OCI-LY7 (cell line): ENCODE data around the gene ZNF763. TPM values are rescaled to one million over a fixed set of nuclear protein-coding genes. Genes with fewer than 3 reads are reported as not detected.
"Not testable (repeated sequence)": the region's sequence is repeated elsewhere in the genome, so short reads cannot be mapped to it uniquely, and the experiment has no call there.

Source experiments
- BruUV-seq: library from RNA; stranded (reverse); fragments of 400-500 nt; replicated peaks from 2 replicates; lab custom pipeline; 2021; lab: Mats Ljungman, UMichigan
- CTCF ChIA-PET: fragments of 300-600 bp; sonication (Branson Sonifier 250); formaldehyde crosslinking; loops from one replicate; lab custom pipeline; 2022; ENCODE audit warnings: antibody characterized with exemption; ENCODE audit not compliant: unreplicated experiment; lab: Charles Lee
- POLR2A ChIA-PET: fragments of 300-600 bp; sonication (Branson Sonifier 250); formaldehyde crosslinking; loops from one replicate; lab custom pipeline; 2022; ENCODE audit warnings: antibody characterized with exemption; lab: Charles Lee
- DNase-seq: peaks from one replicate; pipeline ENCODE4 v3.0.0-alpha.2; 2015; ENCODE audit warnings: low spot score
- H2AFZ ChIP-seq: fragments of 200-600 bp; sonication (generic), shearing (Covaris generic); 2 replicates; pipeline ENCODE4 v1.6.1; 2014; ENCODE audit warnings: mild to moderate bottlenecking, antibody characterized with exemption, low read length, moderate library complexity
- H3K27ac ChIP-seq: fragments of 200-600 bp; sonication (generic); 2 replicates; pipeline ENCODE4 v1.5.1; 2014; ENCODE audit warnings: mixed run types, low read depth, mild to moderate bottlenecking, moderate library complexity, low read length, inconsistent platforms; ENCODE audit not compliant: poor library complexity, severe bottlenecking
- H3K36me3 ChIP-seq: fragments of 200-600 bp; sonication (generic); 2 replicates; pipeline ENCODE4 v1.6.1; 2014; ENCODE audit warnings: mild to moderate bottlenecking, antibody characterized with exemption, low read length, moderate library complexity, mixed read lengths; ENCODE audit not compliant: insufficient read depth
- H3K4me1 ChIP-seq: fragments of 200-600 bp; sonication (generic); 2 replicates; pipeline ENCODE4 v1.5.1; 2014; ENCODE audit warnings: mild to moderate bottlenecking, low read length; ENCODE audit not compliant: insufficient read depth, poor library complexity, severe bottlenecking
- H3K4me2 ChIP-seq: fragments of 200-600 bp; sonication (generic); 2 replicates; pipeline ENCODE4 v1.6.1; 2014; ENCODE audit warnings: mild to moderate bottlenecking, low read length
- H3K4me3 ChIP-seq: fragments of 200-600 bp; sonication (generic); 2 replicates; pipeline ENCODE4 v1.5.1; 2014; ENCODE audit warnings: mild to moderate bottlenecking, low read depth, low read length; ENCODE audit not compliant: poor library complexity, severe bottlenecking
- H3K79me2 ChIP-seq: fragments of 200-600 bp; sonication (generic); 2 replicates; pipeline ENCODE4 v1.6.1; 2016; ENCODE audit warnings: low read depth, mild to moderate bottlenecking, low read length, moderate library complexity, mixed read lengths; ENCODE audit not compliant: insufficient read depth
- H3K9me2 ChIP-seq: fragments of 200-600 bp; sonication (generic); 2 replicates; pipeline ENCODE4 v1.6.1; 2016; ENCODE audit warnings: mild to moderate bottlenecking, low read length, mixed read lengths; ENCODE audit not compliant: insufficient read depth
- H3K9me3 ChIP-seq: fragments of 200-600 bp; sonication (generic); 2 replicates; pipeline ENCODE4 v1.6.1; 2014; ENCODE audit warnings: mild to moderate bottlenecking, mixed run types, low read length, mixed read lengths
- H4K20me1 ChIP-seq: fragments of 200-600 bp; sonication (generic); 2 replicates; pipeline ENCODE4 v1.6.1; 2014; ENCODE audit warnings: mild to moderate bottlenecking, antibody characterized with exemption, low read length, moderate library complexity, mixed read lengths; ENCODE audit not compliant: insufficient read depth
- EZH2phosphoT487 ChIP-seq: fragments of 200-600 bp; sonication (generic); IDR thresholded peaks from 2 replicates; pipeline ENCODE4 v1.6.1; 2018; ENCODE audit warnings: low read depth, borderline replicate concordance, mild to moderate bottlenecking, mixed run types, antibody characterized with exemption, low read length, moderate library complexity, mixed read lengths
- intact Hi-C: fragments of 100-400 bp; cut with micrococcal nuclease; formaldehyde crosslinking; loops from one replicate; pipeline ENCODE4 v1.10.0; 2022; ENCODE audit not compliant: unreplicated experiment
- total RNA-seq, 2 experiments: library from RNA; depleted of rRNA in 1 of 2; stranded (reverse); fragments of >200 nt in 1 of 2; shearing (Covaris generic) in 1 of 2; gene quantifications; 2 replicates each; pipeline ENCODE4 v1.2.3, GENCODE V29; 2014 to 2022
- TF ChIP-seq, protein P1 (sequence below): fragments of 200-600 bp; sonication (generic); conservative IDR thresholded peaks from 2 replicates; pipeline ENCODE4 v1.5.1; 2014; ENCODE audit warnings: mild to moderate bottlenecking, antibody characterized with exemption, low read length, moderate library complexity, mixed read lengths

ZNF763 gene
- total RNA-seq, 2 experiments from 2014 or later: 2.7 to 6.2 TPM

DNA sequence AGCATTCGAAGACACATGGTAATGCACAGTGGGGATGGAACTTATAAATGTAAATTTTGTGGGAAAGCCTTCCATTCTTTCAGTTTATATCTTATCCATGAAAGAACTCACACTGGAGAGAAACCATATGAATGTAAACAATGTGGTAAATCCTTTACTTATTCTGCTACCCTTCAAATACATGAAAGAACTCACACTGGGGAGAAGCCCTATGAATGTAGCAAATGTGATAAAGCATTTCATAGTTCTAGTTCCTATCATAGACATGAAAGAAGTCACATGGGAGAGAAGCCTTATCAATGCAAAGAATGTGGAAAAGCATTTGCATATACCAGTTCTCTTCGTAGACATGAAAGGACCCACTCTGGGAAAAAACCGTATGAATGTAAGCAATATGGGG is 16.2 kb upstream of the ZNF763 start:
- TSS peak; percentile 26 for BruUV-seq
- Histone ChIP-seq H3K4me3 (no peak overlapping the region), H3K9me2 (no peaks in the 10 kb centered on the region), H3K79me2 (no peaks in the 10 kb centered on the region), H3K27ac (no peak overlapping the region), H3K4me2 (no peak overlapping the region), H3K4me1 (no peaks in the 10 kb centered on the region), H4K20me1 (no peaks in the 10 kb centered on the region), H2AFZ (no peak overlapping the region), H3K36me3 (peaks cover 87% of the 10 kb centered on the region), H3K9me3 (peaks cover 48% of the 10 kb centered on the region)
- no peak for DNase-seq
- CTCF ChIA-PET: no interaction called here
- intact Hi-C loops: no loop called here
- POLR2A ChIA-PET: no interaction called here
- TF ChIP-seq, protein P1, sequence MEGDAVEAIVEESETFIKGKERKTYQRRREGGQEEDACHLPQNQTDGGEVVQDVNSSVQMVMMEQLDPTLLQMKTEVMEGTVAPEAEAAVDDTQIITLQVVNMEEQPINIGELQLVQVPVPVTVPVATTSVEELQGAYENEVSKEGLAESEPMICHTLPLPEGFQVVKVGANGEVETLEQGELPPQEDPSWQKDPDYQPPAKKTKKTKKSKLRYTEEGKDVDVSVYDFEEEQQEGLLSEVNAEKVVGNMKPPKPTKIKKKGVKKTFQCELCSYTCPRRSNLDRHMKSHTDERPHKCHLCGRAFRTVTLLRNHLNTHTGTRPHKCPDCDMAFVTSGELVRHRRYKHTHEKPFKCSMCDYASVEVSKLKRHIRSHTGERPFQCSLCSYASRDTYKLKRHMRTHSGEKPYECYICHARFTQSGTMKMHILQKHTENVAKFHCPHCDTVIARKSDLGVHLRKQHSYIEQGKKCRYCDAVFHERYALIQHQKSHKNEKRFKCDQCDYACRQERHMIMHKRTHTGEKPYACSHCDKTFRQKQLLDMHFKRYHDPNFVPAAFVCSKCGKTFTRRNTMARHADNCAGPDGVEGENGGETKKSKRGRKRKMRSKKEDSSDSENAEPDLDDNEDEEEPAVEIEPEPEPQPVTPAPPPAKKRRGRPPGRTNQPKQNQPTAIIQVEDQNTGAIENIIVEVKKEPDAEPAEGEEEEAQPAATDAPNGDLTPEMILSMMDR: no peak
- no peak for TF ChIP-seq EZH2phosphoT487

DNA sequence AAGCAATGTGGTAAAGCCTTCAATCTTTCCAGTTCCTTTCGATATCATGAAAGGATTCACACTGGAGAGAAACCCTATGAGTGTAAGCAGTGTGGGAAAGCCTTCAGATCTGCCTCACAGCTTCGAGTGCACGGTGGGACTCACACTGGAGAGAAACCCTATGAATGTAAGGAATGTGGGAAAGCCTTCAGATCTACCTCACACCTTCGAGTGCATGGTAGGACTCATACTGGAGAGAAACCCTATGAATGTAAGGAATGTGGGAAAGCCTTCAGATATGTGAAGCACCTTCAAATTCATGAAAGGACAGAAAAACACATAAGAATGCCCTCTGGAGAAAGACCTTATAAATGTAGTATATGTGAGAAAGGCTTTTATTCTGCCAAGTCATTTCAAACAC is 15.6 kb upstream of the ZNF763 start:
- CTCF ChIA-PET: no interaction called here
- no peak overlapping the region for H2AFZ ChIP-seq
- no peak overlapping the region for H3K4me3 ChIP-seq
- no peak overlapping the region for H3K27ac ChIP-seq
- intact Hi-C loops: no loop called here
- DNase-seq: no peak
- no peak for TF ChIP-seq EZH2phosphoT487
- TF ChIP-seq, protein P1: no peak
- no peaks in the 10 kb centered on the region for H3K9me2 ChIP-seq
- H3K9me3 ChIP-seq: peaks cover 45% of the 10 kb centered on the region
- H3K36me3 ChIP-seq: peaks cover 82% of the 10 kb centered on the region
- POLR2A ChIA-PET: no interaction called here
- H3K4me1 ChIP-seq: no peaks in the 10 kb centered on the region
- H3K4me2 ChIP-seq: no peak overlapping the region
- H4K20me1 ChIP-seq: no peaks in the 10 kb centered on the region
- BruUV-seq: no TSS peak
- no peaks in the 10 kb centered on the region for H3K79me2 ChIP-seq

DNA sequence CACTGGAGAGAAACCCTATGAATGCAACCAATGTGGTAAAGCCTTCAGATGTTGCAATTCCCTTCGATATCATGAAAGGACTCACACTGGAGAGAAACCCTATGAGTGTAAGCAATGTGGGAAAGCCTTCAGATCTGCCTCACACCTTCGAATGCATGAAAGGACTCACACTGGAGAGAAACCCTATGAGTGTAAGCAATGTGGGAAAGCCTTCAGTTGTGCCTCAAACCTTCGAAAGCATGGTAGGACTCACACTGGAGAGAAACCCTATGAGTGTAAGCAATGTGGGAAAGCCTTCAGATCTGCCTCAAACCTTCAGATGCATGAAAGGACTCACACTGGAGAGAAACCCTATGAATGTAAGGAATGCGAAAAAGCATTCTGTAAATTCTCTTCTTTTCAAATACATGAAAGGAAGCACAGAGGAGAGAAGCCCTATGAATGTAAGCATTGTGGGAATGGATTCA is 15.2 kb upstream of the ZNF763 start:
- DNase-seq, intact Hi-C loops, H4K20me1 ChIP-seq, H3K27ac ChIP-seq, H3K4me1 ChIP-seq, BruUV-seq, H3K4me3 ChIP-seq, POLR2A ChIA-PET, H3K79me2 ChIP-seq, H3K4me2 ChIP-seq, H3K9me2 ChIP-seq, CTCF ChIA-PET, H2AFZ ChIP-seq: not testable (repeated sequence)
- Histone ChIP-seq H3K36me3 (peaks cover 77% of the 10 kb centered on the region), H3K9me3 (peaks cover 45% of the 10 kb centered on the region)
